Measurements from ENCODE around the gene SSTR3.
A peak's percentile ranks its signal among the peaks of the same experiment; 100 is the strongest.

SSTR3 gene

GRCh38 chr22:37180531-37181231 is 31.6 kb downstream of the SSTR3 start:
- TF ChIP-seq POLR2A (IDR thresholded peaks at IDR 0.05; ENCODE audit: low read depth, low read length) (no peak), TAF1 (IDR thresholded peaks at IDR 0.05; ENCODE audit: borderline replicate concordance, low read depth, low read length) (no peak), POLR2AphosphoS5 (IDR thresholded peaks at IDR 0.05; ENCODE audit: low read depth, low read length) (no peak)
- no peak for FAIRE-seq
- DNase-seq (ENCODE audit: insufficient read length): no peak

- FAIRE-seq (no peak), DNase-seq (ENCODE audit: insufficient read length) (no peak)
- TF ChIP-seq POLR2AphosphoS5 (IDR thresholded peaks at IDR 0.05; ENCODE audit: low read depth, low read length) (no peak), POLR2A (IDR thresholded peaks at IDR 0.05; ENCODE audit: low read depth, low read length) (no peak)
These were observed 32.5 kb downstream of the SSTR3 start for GRCh38 chr22:37179622-37180420.

GRCh38 chr22:37179126-37179470 is 33.2 kb downstream of the SSTR3 start:
- TF ChIP-seq POLR2A (IDR thresholded peaks at IDR 0.05; ENCODE audit: low read depth, low read length) (no peak), TAF1 (IDR thresholded peaks at IDR 0.05; ENCODE audit: borderline replicate concordance, low read depth, low read length) (no peak), POLR2AphosphoS5 (IDR thresholded peaks at IDR 0.05; ENCODE audit: low read depth, low read length) (no peak)
- FAIRE-seq: no peak
- DNase-seq (ENCODE audit: insufficient read length): no peak

GRCh38 chr22:37178350-37179125 is 33.7 kb downstream of the SSTR3 start:
- no peak for DNase-seq (ENCODE audit: insufficient read length)
- TF ChIP-seq POLR2AphosphoS5 (IDR thresholded peaks at IDR 0.05; ENCODE audit: low read depth, low read length) (no peak), POLR2A (IDR thresholded peaks at IDR 0.05; ENCODE audit: low read depth, low read length) (no peak), TAF1 (IDR thresholded peaks at IDR 0.05; ENCODE audit: borderline replicate concordance, low read depth, low read length) (no peak)
- no peak for FAIRE-seq

- no peak for TF ChIP-seq TAF1 (IDR thresholded peaks at IDR 0.05; ENCODE audit: borderline replicate concordance, low read depth, low read length)
- TF ChIP-seq POLR2A (IDR thresholded peaks at IDR 0.05; ENCODE audit: low read depth, low read length): no peak
- TF ChIP-seq POLR2AphosphoS5 (IDR thresholded peaks at IDR 0.05; ENCODE audit: low read depth, low read length): no peak
- FAIRE-seq: no peak
- DNase-seq (ENCODE audit: insufficient read length): no peak
These were observed 34.5 kb downstream of the SSTR3 start for GRCh38 chr22:37177755-37178154.

GRCh38 chr22:37177221-37177620 is 35.1 kb downstream of the SSTR3 start:
- FAIRE-seq (no peak), DNase-seq (ENCODE audit: insufficient read length) (no peak)
- TF ChIP-seq POLR2A (IDR thresholded peaks at IDR 0.05; ENCODE audit: low read depth, low read length) (no peak), TAF1 (IDR thresholded peaks at IDR 0.05; ENCODE audit: borderline replicate concordance, low read depth, low read length) (no peak), POLR2AphosphoS5 (IDR thresholded peaks at IDR 0.05; ENCODE audit: low read depth, low read length) (no peak)

- no peak for TF ChIP-seq TAF1 (IDR thresholded peaks at IDR 0.05; ENCODE audit: borderline replicate concordance, low read depth, low read length)
- no peak for TF ChIP-seq POLR2AphosphoS5 (IDR thresholded peaks at IDR 0.05; ENCODE audit: low read depth, low read length)
- no peak for TF ChIP-seq POLR2A (IDR thresholded peaks at IDR 0.05; ENCODE audit: low read depth, low read length)
- DNase-seq (ENCODE audit: insufficient read length) (no peak), FAIRE-seq (peak; percentile 84)
These were observed 35.7 kb downstream of the SSTR3 start for GRCh38 chr22:37176464-37177061.

GRCh38 chr22:37175414-37176281 is 36.6 kb downstream of the SSTR3 start:
- TF ChIP-seq TAF1 (IDR thresholded peaks at IDR 0.05; ENCODE audit: borderline replicate concordance, low read depth, low read length) (no peak), POLR2A (IDR thresholded peaks at IDR 0.05; ENCODE audit: low read depth, low read length) (no peak), POLR2AphosphoS5 (IDR thresholded peaks at IDR 0.05; ENCODE audit: low read depth, low read length) (no peak)
- no peak for FAIRE-seq
- DNase-seq (ENCODE audit: insufficient read length): no peak

- DNase-seq (ENCODE audit: insufficient read length): no peak
- no peak for FAIRE-seq
These were observed 37.3 kb downstream of the SSTR3 start for GRCh38 chr22:37174964-37175363.

GRCh38 chr22:37173709-37174108 is 38.6 kb downstream of the SSTR3 start:
- TF ChIP-seq POLR2A (IDR thresholded peaks at IDR 0.05; ENCODE audit: low read depth, low read length) (no peak), POLR2AphosphoS5 (IDR thresholded peaks at IDR 0.05; ENCODE audit: low read depth, low read length) (no peak), TAF1 (IDR thresholded peaks at IDR 0.05; ENCODE audit: borderline replicate concordance, low read depth, low read length) (no peak)
- no peak for DNase-seq (ENCODE audit: insufficient read length)
- FAIRE-seq: no peak

More at GRCh38 chr22:37174964-37175363, 37.3 kb downstream of the SSTR3 start:
- TF ChIP-seq TAF1 (IDR thresholded peaks at IDR 0.05; ENCODE audit: borderline replicate concordance, low read depth, low read length) (no peak), POLR2A (IDR thresholded peaks at IDR 0.05; ENCODE audit: low read depth, low read length) (no peak), POLR2AphosphoS5 (IDR thresholded peaks at IDR 0.05; ENCODE audit: low read depth, low read length) (no peak)
